Memory B cell (primary cell): ENCODE data around the gene ASIC5.
"Not testable (repeated sequence)": the region's sequence is repeated elsewhere in the genome, so short reads cannot be mapped to it uniquely, and the experiment has no call there.

Experiments
- ATAC-seq: fragments of 150-1000 bp; cut with Tn5 transposase; 2 replicates; pipeline ENCODE4 v1.10.0; 2021; ENCODE audit warnings: low read depth, mild to moderate bottlenecking, moderate library complexity
- DNase-seq, 2 donors: peaks; one replicate each; pipeline ENCODE4 v3.0.0; 2022; ENCODE audit warnings: low spot score in 2 of 2
- H3K27ac Mint-ChIP-seq: one replicate; pipeline ENCODE4 v1.8.0; 2022; ENCODE audit warnings: mild to moderate bottlenecking, moderate library complexity, mixed read lengths
- H3K27me3 Mint-ChIP-seq: one replicate; pipeline ENCODE4 v1.8.0; 2022; ENCODE audit warnings: mixed read lengths
- H3K36me3 Mint-ChIP-seq: one replicate; pipeline ENCODE4 v1.8.0; 2022; ENCODE audit warnings: mild to moderate bottlenecking, mixed read lengths
- H3K4me1 Mint-ChIP-seq: one replicate; pipeline ENCODE4 v1.8.0; 2022; ENCODE audit warnings: mixed read lengths
- H3K4me3 Mint-ChIP-seq: one replicate; pipeline ENCODE4 v1.8.0; 2022; ENCODE audit warnings: mild to moderate bottlenecking, moderate library complexity, mixed read lengths
- H3K9me3 Mint-ChIP-seq: one replicate; pipeline ENCODE4 v1.8.0; 2022; ENCODE audit warnings: mixed read lengths

Gene ASIC5

DNA sequence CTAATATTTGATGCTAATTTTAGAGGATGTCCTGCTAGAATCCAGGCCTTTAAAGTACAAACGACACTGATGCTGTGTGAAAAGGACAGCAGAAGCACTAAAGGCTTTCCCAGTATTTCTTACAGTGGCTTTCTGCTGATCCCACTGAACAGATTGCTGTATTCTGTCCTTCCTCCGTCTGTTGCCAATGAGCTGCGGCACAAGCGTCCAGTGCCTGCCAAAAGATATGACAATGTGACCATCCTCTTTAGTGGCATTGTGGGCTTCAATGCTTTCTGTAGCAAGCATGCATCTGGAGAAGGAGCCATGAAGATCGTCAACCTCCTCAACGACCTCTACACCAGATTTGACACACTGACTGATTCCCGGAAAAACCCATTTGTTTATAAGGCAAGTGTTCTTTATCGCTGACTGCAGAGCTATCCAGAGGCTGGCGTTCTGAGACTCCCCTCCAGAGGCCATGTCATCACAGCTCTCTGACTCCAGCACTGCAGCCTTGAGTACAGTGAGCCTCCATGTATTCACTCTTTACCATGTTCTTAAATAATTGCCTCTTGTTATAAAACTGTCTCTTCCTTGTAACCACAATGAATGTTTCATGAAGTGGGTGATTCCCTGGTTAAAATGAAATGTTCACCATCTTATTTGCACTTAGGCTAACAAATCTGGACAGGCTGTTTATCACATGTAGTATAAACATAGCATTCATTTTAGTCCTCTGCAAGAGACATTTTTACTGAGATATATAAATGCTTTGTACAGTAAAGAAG lies 63.7 kb downstream of the ASIC5 start:
- no peak for ATAC-seq
- Mint-ChIP-seq H3K27me3 (no peaks in the 10 kb centered on the region), H3K9me3 (no peaks in the 10 kb centered on the region), H3K4me3 (no peak overlapping the region), H3K4me1 (no peaks in the 10 kb centered on the region), H3K27ac (no peak overlapping the region), H3K36me3 (no peaks in the 10 kb centered on the region)
- no peak for DNase-seq

DNA sequence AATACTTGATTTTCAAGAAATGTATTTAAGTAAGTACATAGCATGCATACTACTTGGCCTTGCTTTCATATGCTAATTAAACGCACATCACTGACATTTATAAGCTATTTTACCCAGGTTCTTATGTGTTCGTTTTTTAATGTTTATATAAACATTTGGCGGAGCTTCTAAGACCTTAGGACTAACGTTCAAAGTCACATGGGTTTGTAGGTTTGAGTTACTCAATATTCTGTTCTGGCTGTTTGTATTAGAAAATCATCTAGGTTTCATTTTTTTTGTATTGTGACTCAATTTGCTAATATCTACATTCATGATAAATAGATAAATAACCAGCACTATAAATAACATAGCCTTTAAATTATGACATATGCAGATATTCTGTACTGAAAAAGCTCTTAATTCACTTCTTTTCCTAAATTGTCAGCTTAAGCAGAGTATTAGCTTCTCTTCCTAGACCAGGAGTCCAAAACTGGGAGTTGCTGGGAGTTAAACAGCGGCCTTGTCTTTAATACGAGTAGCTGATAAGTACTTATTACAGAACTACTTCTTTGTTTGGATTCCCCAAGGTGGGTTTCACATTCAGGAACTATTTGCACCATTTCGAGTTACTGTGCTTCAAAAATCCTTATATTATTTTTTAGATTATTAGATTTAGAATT lies 65.3 kb downstream of the ASIC5 start:
- no peaks in the 10 kb centered on the region for H3K4me1 Mint-ChIP-seq
- ATAC-seq (no peak), DNase-seq (no peak)

DNA sequence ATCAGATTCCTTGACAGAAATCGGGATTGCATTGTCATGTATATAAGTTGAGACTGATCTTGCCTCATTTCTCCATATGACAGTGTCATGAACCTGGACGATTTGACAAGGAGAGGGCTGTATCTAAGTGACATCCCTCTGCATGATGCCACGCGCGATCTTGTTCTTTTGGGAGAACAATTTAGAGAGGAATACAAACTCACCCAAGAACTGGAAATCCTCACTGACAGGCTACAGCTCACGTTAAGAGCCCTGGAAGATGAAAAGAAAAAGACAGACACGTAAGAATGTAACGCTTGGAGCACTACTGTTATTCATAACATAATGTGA lies 66.3 kb downstream of the ASIC5 start:
- Mint-ChIP-seq H3K27ac (no peak overlapping the region), H3K36me3 (no peaks in the 10 kb centered on the region), H3K27me3 (no peaks in the 10 kb centered on the region), H3K4me3 (no peak overlapping the region), H3K9me3 (no peaks in the 10 kb centered on the region), H3K4me1 (no peaks in the 10 kb centered on the region)
- ATAC-seq, result no peak
- DNase-seq, result no peak

More for the DNA sequence above, 65.3 kb downstream of the ASIC5 start:
- no peak overlapping the region for H3K4me3 Mint-ChIP-seq
- no peak overlapping the region for H3K27ac Mint-ChIP-seq
- no peaks in the 10 kb centered on the region for H3K36me3 Mint-ChIP-seq
- no peaks in the 10 kb centered on the region for H3K9me3 Mint-ChIP-seq
- H3K27me3 Mint-ChIP-seq, result no peaks in the 10 kb centered on the region

DNA sequence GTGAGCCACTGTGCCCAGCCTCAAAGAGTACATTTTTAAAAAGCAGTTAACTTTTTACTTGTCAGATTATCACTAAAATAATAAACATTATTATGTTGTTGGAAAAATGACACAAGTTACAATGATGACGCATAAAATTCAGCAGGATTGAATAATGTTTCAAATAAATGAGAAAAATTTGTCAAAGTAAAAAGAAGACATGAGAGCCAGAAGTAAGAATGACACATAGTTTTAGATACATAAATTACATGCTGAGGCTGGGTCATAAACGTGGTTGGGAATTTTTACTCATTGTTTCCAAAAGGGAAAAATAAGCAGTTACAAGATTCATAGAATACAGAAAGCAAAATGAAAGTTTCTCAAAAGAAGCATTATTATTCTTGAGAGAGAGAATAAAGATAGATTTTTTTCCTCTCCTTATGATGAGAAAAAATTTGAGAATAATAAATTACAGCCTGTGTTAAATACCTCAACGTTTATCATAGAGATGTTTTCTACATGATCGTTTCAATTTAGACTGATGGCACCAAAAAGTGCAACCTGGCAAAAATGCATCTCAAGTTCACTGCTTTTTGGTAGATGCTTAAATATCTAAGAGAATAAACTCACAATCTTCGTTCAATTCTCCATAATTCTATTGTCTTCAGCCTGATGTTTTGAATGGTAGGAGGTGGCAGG lies 66.8 kb downstream of the ASIC5 start:
- no peaks in the 10 kb centered on the region for H3K4me1 Mint-ChIP-seq
- no peak overlapping the region for H3K4me3 Mint-ChIP-seq
- no peak overlapping the region for H3K27ac Mint-ChIP-seq
- no peaks in the 10 kb centered on the region for H3K36me3 Mint-ChIP-seq
- no peak for ATAC-seq
- no peaks in the 10 kb centered on the region for H3K27me3 Mint-ChIP-seq
- DNase-seq, result no peak
- no peaks in the 10 kb centered on the region for H3K9me3 Mint-ChIP-seq

DNA sequence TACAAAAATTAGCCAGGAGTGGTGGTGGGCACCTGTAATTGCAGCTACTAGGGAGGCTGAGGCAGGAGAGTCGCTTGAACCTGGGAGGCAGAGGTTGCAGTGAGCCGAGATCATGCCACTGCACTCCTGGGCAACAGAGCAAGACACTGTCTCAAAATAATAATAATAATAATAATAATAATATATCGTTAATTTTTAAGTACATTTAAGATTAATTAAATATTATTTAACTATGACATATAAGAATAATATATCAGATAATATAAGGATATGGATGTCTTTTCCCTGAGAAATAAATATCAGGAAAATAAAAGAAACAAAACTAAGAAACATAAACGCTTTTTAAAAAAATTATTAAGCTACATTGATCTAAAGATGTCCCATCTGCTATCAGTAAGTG lies 68.5 kb downstream of the ASIC5 start:
- not testable (repeated sequence) for DNase-seq, H3K4me1 Mint-ChIP-seq, H3K27ac Mint-ChIP-seq, ATAC-seq, H3K9me3 Mint-ChIP-seq, H3K4me3 Mint-ChIP-seq, H3K36me3 Mint-ChIP-seq, H3K27me3 Mint-ChIP-seq

DNA sequence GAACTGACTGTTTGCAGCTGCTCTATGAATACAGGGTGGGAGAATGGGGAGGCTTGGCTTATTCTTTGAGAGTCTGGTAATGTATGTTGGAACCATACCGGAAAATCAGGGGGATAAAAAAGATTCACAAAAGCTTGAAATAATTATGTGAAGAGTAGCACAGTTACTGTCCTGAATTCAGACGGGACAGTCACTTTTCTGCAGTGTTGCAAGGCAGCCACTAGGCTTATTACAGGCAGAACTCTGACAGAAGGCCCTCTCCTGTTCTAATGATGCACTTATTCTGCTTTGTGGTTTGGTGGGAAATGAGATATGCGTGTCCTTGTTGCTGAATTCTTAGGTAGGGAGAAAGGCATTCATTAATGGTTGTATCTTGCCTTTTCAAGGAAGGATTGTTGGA lies 70.1 kb downstream of the ASIC5 start:
- ATAC-seq, result no peak

DNA sequence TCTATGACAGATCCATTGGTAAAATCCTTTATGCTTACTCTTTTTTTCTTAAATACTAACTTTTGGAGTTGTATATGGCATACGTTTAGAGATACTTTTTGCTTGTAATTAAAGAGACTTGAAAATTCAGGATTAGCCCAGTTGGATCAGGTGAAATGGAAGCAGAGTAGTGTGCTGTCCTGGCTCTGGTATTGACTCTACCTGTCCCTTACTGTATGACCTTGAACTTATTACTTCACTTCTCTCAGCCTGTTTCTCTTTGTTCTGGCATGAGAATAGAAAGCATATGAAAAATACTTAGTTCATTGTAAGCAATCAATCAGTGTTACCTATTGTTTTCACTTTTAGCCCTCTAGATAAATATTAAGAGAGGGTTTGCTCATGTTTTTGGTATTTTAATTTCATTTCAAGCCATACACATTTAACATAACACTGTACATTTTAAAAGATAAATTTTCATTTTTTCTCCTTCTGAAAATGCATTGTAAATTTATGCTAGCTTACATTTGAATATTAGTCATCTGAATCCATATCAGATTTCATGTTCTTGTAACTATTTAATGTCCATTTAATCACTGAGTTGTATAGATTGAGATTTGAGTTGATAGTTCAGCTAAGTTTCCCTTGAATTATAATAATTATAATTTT lies 71.4 kb downstream of the ASIC5 start:
- H3K4me1 Mint-ChIP-seq, result no peaks in the 10 kb centered on the region
- no peaks in the 10 kb centered on the region for H3K36me3 Mint-ChIP-seq
- no peak overlapping the region for H3K4me3 Mint-ChIP-seq
- H3K27ac Mint-ChIP-seq, result no peak overlapping the region
- no peak for DNase-seq
- no peak for ATAC-seq
- H3K9me3 Mint-ChIP-seq, result no peaks in the 10 kb centered on the region
- no peaks in the 10 kb centered on the region for H3K27me3 Mint-ChIP-seq

More for the DNA sequence above, 70.1 kb downstream of the ASIC5 start:
- Mint-ChIP-seq H3K4me3 (no peak overlapping the region), H3K4me1 (no peaks in the 10 kb centered on the region), H3K27ac (no peak overlapping the region), H3K36me3 (no peaks in the 10 kb centered on the region), H3K9me3 (no peaks in the 10 kb centered on the region), H3K27me3 (no peaks in the 10 kb centered on the region)
- DNase-seq, result no peak

DNA sequence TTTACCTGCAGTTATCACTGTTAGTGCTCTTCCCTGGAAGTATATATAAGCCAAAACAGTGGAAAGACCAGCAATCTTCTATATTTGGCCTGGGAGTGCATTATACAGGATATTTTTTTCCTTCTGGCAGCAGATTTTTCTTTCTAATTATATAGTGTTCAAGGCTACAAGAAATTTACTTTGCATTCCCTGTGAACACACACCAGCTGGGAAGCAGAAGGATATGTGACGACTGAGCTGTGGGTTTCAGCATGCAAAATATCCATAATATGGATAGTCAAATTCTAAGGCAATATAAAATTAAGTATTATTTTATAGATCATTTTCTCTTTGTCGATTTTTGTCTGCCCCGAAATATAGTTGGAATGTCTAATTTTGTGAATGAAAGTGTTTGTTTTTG lies 76.1 kb downstream of the ASIC5 start:
- H3K27me3 Mint-ChIP-seq, result no peaks in the 10 kb centered on the region
- no peaks in the 10 kb centered on the region for H3K36me3 Mint-ChIP-seq
- ATAC-seq (no peak), DNase-seq (no peak)
- no peaks in the 10 kb centered on the region for H3K9me3 Mint-ChIP-seq
- peaks cover 5% of the 10 kb centered on the region for H3K4me1 Mint-ChIP-seq
- H3K27ac Mint-ChIP-seq, result no peak overlapping the region
- no peak overlapping the region for H3K4me3 Mint-ChIP-seq

DNA sequence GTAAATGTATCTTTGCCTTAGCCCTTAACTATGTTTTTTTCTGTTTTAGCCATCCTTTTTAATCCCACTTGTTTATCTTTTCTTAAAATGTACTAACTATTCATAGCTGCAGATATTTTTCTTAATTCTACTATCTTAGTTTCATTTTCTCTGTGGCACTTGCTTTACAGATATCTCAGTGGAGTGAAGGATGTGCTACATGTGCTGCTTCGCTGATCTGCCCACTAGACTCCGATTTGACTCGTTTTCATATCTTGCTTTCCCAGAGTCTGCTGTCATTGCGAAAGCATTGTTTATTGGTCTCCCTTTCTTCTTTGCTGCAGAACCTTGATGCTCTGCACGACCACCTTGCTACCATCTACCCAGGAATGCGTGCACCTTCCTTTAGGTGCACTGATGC lies 76.7 kb downstream of the ASIC5 start:
- DNase-seq, result no peak
- Mint-ChIP-seq H3K27ac (no peak overlapping the region), H3K27me3 (no peaks in the 10 kb centered on the region), H3K9me3 (no peaks in the 10 kb centered on the region), H3K36me3 (no peaks in the 10 kb centered on the region), H3K4me1 (peaks cover 5% of the 10 kb centered on the region), H3K4me3 (no peak overlapping the region)
- ATAC-seq, result no peak

DNA sequence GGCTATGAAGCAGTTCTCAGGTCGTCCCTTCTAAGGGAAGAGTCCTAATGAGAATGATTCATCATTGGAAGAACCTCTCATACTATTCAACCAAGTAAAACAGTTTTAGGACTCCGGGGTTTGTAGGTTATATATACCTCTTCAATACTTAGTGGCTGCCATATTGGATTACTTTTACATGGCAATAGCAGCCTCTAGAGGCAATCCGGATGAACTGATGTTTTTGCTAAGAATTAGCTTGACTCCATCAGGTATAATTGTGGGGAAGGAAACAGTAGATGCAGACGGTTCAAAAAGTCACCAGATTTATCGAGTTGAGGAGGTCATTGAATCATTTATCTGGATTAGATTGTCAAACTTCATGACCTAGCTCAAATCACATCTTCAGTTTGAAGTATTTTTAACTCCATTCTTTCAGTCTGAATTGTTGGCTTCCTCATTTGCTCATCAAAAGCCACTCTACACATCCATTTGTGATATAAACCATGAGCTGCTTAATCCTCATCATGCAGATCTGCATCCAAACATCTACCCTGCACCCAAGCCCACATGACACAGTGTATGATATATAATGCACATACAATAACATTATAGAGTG lies 78.9 kb downstream of the ASIC5 start:
- Mint-ChIP-seq H3K4me3 (no peak overlapping the region), H3K27me3 (peaks cover 1% of the 10 kb centered on the region), H3K36me3 (no peaks in the 10 kb centered on the region), H3K4me1 (peaks cover 5% of the 10 kb centered on the region), H3K27ac (no peak overlapping the region), H3K9me3 (no peaks in the 10 kb centered on the region)
- peak; percentile 53 for ATAC-seq
- no peak for DNase-seq

DNA sequence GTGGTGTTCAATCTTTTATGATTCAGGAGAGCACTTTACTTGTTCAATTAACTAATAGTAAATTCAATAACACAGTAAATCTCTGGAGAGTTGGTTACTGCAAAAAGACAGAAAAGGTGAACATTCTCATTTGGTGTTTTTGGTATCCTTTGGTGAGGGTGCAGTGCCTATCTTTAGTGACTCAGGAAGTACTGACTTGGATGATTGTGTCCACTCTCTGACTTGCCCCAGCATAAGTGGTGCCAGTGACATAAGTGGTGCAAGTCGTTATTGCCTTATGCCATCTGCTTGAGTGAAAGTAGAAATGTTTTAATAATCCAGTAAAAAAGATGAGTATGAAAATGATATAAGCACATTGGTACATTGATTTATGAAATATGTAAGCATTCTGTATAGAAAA lies 80.2 kb downstream of the ASIC5 start:
- H3K27ac Mint-ChIP-seq, result no peak overlapping the region
- DNase-seq (no peak), ATAC-seq (no peak)
- no peak overlapping the region for H3K4me3 Mint-ChIP-seq
- H3K9me3 Mint-ChIP-seq, result no peaks in the 10 kb centered on the region
- no peaks in the 10 kb centered on the region for H3K36me3 Mint-ChIP-seq
- peaks cover 1% of the 10 kb centered on the region for H3K27me3 Mint-ChIP-seq
- peaks cover 5% of the 10 kb centered on the region for H3K4me1 Mint-ChIP-seq

DNA sequence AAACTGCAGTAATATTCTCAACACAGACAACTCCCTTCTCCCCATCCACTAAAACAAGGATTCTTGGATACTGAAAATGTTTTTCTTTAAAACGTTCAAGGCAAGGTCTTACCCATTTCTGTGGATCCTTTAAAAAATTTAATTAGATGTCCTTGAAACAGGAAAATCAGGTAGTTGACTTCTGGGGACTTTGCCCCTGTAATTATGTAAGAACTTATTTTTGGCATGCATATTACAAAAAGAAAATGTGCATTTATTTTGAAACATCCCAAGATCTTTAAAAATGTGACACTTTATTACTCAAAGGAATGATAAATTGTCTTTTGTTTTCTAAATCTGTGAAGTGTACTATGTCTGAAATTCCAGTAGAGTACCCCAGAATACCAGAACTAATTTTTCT lies 81.4 kb downstream of the ASIC5 start:
- Mint-ChIP-seq H3K4me1 (peaks cover 4% of the 10 kb centered on the region), H3K9me3 (no peaks in the 10 kb centered on the region), H3K4me3 (no peak overlapping the region), H3K36me3 (no peaks in the 10 kb centered on the region), H3K27me3 (peaks cover 5% of the 10 kb centered on the region), H3K27ac (no peak overlapping the region)
- DNase-seq, result no peak
- no peak for ATAC-seq

DNA sequence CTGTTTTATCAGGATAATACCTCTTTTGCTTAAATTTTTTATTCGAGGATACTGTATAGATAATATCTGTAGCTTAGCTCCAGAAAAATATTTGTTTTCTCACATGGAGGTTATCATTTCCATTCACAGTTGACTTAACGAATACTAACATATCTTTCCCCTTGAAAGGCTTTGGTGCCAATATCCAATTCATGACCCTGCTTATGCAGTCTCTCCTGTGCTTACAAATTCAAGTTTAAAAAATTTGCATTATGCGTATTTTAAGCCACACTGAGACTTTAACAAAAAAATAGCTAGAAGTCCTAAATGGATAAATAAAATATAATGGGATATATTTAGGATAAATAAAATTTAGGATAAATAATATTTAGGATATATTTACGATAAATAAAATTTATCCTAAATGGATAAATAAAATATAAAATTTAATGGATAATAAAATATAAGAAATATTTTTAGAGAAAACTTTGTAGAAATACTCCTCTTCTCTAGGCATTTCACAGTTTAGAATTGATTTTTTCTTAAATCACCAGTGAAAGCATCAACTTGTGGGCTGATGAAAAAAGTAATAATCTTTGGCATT lies 84.7 kb downstream of the ASIC5 start:
- Mint-ChIP-seq H3K4me1 (no peaks in the 10 kb centered on the region), H3K4me3 (no peak overlapping the region), H3K27ac (no peak overlapping the region), H3K9me3 (no peaks in the 10 kb centered on the region), H3K27me3 (peaks cover 5% of the 10 kb centered on the region), H3K36me3 (no peaks in the 10 kb centered on the region)
- ATAC-seq, result no peak
- no peak for DNase-seq

DNA sequence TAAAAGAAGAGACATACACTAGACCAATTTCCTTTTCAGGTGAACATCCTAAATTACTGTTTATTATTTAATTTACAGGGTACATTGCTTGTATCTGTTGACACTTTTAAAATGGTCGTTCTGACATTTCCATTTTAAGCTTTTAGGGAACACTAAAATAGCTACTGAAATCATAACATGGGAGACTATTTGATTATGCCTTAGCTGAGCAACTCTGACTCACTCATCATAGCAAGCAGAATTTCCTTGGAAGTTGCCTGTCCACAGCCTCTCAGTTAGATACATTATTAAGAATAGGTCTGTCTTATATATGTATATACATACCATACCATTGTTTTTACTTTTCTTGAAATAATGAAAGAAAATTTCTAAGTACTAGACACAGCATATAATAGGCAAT lies 85.3 kb downstream of the ASIC5 start:
- H3K9me3 Mint-ChIP-seq, result no peaks in the 10 kb centered on the region
- H3K27ac Mint-ChIP-seq, result no peak overlapping the region

More for the DNA sequence above, 85.3 kb downstream of the ASIC5 start:
- ATAC-seq (no peak), DNase-seq (no peak)
- H3K4me1 Mint-ChIP-seq, result no peaks in the 10 kb centered on the region
- H3K4me3 Mint-ChIP-seq, result no peak overlapping the region
- no peaks in the 10 kb centered on the region for H3K36me3 Mint-ChIP-seq
- H3K27me3 Mint-ChIP-seq, result peaks cover 5% of the 10 kb centered on the region
